ENCODE data around the gene FMN2.

- TF ChIP-seq ESRRG (CRISPR knock-in tag; IDR thresholded peaks at IDR 0.05) (no peak), ZFP30 (CRISPR knock-in tag; IDR thresholded peaks at IDR 0.05) (no peak), ARNTL (CRISPR knock-in tag; IDR thresholded peaks at IDR 0.05; ENCODE audit: borderline replicate concordance, low read depth) (no peak), PATZ1 (CRISPR knock-in tag; IDR thresholded peaks at IDR 0.05; ENCODE audit: borderline replicate concordance) (no peak)
Observed at GRCh38 chr1:240492832-240493440, 401.3 kb downstream of the FMN2 start.
